SHP77 (cell line): ENCODE measurements around the gene JPT2.
"Not testable (repeated sequence)": the region's sequence is repeated elsewhere in the genome, so short reads cannot be mapped to it uniquely, and the experiment has no call there.

Experiments used
- DNase-seq, 2 experiments: peaks; one replicate each; lab custom pipeline; 2025; lab: John Stamatoyannopoulos, UW

JPT2 gene

DNA sequence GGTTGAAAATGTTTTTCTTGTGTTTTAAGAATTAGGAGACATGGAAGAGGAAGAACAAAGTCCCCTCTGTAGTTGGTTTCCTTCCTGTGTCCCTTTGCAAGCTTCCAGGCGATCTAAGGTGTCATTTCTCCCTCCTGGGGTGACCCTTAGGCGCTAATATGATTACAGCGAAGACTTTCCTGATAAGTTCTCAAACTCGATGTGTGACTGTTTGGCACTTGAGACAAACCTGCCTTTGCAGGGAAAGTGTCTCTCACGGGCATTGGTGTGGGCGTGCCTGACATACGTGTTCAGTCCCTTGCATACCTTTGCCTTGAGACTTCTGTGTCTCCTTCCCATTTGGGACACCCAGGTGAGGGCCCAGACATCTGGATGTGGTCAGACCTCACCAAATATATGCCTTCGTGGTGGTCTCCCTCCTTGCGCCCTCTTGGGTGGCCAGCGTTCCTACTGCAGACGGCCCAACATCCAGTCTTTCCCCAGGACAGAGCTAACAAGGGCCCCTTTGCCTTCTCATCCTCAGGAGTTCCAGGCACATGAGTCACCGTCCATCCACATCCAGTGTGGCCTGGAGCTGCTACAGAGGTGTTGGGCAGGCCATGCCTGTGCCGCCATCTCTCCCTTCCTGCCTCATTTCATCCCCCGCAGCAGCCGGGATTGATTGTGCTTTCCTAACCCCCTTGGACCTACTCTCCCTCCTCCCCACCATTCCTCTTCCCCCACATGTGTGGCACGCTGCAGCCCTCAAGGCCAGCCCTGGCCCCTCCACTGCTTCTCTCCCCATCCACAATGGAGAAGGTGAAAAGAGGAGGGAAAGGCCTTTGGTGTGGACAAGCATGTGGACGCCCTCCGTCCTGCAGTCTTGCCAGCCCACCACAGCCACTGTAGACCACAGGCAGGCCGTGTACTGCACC, 3.1 kb upstream of the JPT2 start:
- no peak for DNase-seq

DNA sequence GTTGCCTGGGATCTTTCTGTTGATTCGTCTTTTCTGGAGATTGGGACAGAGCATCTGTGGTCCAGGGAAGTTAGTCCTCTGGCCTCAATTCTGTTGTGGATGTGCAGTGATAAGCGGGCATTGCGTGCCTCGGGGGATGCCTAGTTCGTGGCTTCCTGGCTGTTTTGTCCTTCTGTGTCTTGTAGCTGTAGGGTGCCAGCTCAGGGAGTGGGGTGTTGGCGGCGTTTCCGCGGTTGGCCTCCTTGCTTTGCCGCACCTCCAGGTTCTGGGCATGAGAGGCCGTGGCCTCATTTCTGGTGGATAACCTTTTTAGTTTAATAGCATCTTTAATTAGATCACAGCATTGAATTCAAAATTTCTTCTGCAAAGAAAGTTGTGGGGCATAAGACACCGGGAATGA, 1.4 kb upstream of the JPT2 start:
- DNase-seq: no peak

DNA sequence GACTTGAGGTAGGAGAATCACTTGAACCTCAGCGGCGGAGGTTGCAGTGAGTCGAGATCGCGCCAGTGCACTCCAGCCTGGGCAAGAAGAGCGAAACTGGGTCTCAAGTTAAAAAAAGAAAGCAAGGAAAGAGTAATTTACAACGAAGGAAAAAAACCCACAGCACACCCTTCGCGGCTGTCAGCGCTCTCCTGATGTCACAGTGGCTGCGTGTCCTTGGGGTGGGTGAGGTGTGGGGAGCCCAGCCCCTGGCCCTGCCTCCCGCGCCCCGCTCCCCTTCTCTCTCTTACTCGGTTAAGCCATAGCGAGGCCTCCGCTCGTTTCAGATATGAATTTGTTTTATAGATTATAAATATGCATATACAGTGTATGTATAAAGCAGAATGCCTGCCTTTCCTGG, 740 bp upstream of the JPT2 start:
- no peak for DNase-seq

DNA sequence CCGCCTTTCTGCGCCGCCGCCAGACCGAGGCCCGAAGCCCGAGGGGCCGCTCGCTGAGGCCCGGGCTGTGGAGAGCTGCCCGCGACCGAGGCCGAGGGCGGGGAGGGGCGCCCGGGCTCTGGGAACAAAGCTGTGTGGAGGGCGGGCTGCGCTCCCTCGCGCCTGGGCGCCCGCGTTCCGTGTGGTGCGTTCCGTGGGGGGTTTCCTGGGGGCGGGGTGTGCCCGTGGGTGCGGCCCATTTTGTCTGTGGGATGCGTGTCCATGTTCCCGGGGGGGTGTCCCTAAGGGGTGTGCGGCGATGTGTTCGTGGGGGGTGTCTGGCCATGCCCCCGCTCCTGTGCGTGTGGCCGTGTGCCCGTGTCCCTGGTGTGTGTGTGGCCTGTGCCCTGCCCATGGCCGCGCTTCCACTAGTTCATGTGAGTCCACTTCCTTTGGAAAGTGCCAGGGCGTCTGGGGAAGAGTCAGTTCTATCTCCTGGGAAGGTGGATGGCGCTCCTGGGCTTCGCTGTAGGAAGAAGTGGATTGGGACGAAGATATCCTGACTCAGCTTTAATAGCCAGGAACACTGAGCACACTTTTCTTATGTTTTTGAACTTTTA, 520 bp downstream of the JPT2 start:
- DNase-seq: peak in 1 of 2 experiments; percentile 19

DNA sequence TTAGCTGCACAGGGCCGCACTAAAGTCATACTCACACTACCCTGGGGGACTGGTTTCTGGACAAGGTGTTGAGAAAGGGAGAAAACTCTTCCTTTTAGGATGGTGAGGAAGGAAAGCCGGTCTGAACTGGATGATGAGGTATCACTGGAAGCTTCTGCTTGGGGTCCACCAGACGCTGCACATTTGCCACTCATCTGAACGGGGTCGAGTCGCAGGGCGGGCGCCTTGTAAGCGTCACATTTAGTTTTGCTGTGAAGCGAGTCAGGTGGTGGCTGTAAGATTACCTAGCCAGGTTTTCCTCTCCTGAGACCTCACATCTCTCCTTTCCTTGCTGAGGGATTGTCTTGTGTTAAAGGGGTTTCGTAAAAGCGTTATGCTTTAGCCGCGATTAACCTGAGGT, 2.3 kb downstream of the JPT2 start:
- DNase-seq: no peak

DNA sequence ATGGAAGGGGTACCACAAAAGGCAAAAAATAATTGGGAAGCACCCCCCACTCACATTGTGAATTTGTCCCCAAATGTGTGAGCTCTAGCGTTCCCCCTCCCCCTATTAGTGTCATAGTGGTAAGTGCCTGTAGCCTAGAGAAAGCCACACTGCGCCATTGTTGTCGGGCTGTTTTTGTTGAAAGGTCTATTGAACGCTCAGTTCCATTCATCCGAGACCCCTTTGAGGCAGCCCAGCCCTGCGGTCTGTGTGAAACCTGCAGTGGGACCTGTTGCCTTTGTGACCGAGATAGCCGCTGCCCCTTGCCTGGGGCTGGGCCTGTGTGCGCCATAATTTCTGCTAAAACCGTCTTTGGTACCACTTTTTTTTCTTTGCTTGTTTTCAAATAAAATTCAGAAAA, 3.0 kb downstream of the JPT2 start:
- DNase-seq: no peak

DNA sequence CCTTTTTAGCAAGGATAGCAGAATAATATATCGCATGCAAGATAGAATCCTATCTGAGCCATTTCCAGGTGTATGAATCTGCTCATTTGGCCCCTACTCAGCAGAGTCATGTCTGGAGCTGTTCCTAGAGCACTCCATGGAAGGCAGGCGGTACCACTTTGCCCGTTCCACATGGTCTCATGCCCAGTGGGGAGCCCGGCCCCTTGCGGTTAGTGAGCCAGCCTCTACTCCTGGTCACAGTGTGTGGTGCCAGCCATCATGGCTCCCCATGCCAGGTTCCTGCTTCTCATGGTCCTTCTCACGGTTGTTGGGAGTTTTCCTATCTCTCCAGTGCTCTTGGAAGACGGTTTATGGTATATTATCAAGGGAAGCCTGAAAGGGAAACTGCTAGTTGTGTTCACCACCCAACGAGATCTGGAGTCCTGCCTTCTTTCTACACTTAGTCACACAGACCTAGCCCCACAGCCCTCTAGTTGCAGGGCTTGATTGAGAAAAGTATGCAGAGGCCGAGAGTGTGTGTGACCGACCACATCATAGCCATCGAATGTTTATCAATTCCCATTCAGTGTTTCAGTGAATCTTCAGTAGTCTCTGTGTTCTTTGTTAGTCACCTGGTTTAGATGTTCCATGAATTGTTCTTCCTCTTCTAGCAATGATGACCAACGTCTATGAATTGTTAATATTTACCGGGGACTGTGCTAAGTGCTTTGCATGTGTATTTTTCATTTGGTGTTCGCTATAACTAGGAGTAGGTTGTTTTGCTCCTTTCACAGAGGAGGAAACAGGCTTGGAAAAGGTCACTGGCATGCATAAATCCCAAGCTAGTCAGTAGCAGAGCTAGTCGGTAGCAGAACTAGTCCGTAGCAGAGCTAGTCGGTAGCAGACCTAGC, 9.6 kb downstream of the JPT2 start:
- DNase-seq: no peak

DNA sequence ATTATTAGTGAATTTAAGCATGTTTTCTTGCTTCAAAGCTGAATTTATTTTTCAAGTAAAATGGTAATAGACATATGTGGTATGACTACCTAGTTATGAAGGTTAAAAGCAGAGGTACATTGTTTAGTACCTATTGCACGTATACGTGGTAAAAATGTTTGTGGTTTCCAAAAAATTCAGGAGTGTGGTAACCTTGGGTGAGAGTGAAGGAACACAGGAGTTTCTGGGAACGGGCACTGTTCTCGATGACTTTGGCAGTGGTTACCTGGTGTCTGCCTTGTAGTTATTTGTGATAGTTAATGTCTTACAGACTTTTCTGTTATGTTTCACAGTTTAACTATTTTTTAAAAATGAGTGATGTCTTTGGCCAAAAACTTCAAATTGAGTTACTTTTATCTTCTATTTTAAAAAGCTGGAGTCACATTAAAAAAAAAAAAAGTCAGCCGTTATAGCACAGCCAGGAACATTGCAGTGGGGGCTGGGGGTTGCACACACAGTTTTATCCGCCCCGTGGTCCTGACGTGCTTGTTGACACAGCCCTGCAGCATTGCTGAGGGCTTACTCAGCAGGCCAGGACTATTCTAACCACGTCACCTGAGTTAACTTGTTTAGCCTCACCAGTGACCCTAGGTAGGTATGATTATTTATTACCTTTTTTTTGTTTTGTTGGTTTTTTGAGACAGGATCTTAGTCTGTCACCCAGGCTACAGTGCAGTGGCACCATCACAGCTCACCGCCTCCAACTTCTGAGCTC, 10.9 kb downstream of the JPT2 start:
- no peak for DNase-seq

DNA sequence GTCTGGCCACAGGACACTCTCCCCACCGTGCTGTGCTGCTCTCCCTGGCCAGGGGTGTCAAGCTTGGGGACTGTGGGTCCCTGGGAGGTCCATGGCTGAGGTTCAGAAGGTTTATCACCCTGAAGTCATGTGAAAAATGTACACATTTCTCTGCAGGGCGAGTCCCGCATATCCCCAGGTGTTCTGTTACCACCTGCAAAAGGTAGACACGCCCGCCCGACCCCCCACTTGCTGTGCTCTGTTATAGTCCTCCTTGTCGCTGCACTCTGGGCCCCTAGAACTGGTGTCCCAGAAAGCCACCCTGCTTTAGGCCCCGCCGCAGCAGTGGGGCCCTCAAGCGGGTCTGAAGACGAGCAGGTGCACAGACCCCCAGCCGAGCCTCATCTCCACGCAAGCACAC, 11.8 kb downstream of the JPT2 start:
- no peak for DNase-seq

DNA sequence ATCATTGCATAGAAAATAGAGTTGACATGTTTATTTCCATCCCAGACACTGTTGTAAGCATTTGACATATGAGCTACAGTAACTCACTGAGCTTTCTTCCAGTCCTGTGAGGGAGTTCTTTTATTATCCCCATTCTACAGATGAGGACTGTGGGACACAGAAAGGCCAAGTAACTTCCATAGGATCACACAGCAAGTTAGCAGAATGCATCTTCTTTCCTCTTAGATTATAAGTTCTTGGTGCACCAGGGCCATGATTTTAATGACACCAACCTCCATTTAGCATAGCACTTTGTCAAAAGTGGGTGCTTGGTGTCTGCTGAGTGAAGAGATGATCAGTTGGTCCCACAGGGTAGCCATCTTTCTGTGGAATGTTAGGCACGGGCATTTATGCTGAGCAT, 12.7 kb downstream of the JPT2 start:
- no peak for DNase-seq

DNA sequence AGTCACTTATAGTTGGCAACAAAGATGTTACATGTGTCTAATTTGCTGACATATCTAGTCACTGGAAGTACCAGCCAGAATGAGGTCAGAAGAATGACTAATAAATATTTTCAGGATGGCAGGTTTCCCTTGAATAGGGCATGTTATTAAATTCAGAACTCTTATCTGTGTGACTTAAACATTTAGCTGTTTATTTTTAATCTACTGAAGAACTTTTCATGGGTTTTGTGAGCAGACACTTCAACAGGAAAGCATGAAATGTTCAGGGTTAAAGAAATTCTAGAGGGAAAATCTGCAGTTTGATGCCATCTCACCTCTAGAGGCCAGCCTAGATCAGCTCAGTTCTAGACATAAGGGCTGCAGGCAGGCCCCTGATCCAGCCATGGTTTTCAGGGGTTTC, 13.2 kb downstream of the JPT2 start:
- no peak for DNase-seq

DNA sequence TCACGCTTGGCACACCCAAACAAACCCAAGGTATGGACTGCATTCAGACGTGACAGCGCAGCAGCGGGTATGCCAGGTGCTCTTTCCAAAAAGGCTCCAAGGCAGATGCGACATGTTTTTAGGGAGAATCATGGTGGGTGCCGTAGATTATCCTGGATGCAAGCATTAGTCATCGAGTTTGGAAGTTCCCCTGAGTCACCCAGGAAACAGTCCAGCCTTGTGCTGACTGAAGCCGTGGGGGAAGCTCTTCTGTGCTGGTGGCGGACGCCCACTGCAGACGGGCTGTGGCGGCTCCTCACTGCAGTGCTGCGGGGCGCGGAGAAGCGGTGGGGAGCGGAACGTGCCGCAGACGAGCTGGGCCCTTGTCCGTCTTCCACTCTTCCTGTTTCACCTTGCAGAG, 13.9 kb downstream of the JPT2 start:
- DNase-seq: no peak

DNA sequence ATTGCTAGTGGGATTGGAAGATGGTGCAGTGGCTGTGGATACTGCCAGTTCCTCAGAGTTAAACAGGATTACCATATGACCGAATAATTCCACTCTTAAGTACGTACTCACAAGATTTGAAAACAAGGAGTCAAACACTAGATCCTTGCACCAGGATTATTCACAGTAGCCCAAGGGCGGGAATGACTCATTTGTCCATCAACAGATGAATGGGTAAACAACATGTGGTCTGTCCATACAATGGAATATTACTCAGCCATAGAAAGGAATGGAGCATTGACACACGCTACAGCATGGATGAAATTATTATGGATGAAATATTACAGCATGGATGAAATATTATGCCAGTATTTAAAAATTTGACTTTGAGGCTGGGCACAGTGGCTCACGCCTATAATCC, 18.8 kb downstream of the JPT2 start:
- no peak for DNase-seq

DNA sequence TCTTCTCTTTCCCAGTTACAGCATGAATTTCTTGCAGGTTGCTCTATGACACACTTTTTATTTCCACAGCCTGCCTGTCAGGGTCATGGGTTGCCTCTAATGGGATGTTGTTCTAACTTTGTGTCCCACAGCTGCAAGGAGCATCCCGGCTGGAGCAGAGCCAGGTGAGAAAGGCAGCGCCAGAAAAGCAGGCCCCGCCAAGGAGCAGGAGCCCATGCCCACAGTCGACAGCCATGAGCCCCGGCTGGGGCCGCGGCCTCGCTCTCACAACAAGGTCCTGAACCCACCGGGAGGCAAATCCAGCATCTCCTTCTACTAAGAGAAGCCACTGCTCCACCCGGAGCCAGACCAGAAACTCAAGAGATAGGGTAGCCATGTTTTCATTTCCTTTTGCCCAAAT, 20.6 kb downstream of the JPT2 start:
- DNase-seq: no peak

DNA sequence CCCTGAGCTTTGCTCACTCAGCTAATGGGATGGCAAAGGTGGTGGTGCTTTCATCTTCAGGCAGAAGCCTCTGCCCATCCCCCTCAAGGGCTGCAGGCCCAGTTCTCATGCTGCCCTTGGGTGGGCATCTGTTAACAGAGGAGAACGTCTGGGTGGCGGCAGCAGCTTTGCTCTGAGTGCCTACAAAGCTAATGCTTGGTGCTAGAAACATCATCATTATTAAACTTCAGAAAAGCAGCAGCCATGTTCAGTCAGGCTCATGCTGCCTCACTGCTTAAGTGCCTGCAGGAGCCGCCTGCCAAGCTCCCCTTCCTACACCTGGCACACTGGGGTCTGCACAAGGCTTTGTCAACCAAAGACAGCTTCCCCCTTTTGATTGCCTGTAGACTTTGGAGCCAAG, 22.2 kb downstream of the JPT2 start:
- DNase-seq: no peak

DNA sequence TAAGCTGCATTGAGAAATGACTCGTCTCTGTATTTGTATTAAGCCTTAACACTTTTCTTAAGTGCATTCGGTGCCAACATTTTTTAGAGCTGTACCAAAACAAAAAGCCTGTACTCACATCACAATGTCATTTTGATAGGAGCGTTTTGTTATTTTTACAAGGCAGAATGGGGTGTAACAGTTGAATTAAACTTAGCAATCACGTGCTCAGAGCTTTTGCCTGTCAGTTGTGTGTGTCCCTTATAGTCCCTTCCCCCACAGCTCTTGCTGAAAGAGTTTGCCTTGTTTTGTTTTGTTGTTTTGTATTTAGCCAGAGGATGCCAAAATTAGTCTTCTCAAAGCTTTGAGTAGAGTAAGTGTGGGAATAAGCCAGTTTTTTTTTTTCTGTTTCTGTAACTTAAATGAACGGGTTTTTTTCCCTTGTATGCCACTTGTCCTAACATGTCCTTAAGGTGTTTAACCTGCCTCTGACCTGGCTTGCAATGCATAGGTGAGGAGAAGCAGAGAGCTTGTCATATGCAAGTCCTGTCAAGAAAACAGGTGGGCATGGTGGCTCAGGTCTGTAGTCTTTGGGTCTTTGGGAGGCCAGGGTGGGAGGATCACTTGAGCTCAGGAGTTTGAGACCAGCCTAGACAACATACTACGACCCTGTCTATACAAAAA, 23.3 kb downstream of the JPT2 start:
- no peak for DNase-seq

DNA sequence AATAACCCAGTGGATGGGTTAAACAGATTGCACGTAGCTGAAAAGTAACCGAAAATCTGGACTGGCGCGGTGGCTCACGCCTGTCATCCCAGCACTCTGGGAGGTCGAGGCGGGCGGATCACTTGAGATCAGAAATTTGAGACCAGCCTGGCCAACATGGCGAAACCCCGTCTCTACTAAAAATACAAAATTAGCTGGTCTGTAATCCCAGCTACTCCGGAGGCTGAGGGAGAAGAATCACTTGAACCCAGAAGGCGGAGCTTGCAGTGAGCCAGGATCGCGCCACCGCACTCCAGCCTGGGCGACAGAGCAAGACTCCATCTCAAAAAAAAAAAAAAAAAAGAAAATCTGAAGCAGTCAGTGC, 27.2 kb downstream of the JPT2 start:
- not testable (repeated sequence) for DNase-seq

DNA sequence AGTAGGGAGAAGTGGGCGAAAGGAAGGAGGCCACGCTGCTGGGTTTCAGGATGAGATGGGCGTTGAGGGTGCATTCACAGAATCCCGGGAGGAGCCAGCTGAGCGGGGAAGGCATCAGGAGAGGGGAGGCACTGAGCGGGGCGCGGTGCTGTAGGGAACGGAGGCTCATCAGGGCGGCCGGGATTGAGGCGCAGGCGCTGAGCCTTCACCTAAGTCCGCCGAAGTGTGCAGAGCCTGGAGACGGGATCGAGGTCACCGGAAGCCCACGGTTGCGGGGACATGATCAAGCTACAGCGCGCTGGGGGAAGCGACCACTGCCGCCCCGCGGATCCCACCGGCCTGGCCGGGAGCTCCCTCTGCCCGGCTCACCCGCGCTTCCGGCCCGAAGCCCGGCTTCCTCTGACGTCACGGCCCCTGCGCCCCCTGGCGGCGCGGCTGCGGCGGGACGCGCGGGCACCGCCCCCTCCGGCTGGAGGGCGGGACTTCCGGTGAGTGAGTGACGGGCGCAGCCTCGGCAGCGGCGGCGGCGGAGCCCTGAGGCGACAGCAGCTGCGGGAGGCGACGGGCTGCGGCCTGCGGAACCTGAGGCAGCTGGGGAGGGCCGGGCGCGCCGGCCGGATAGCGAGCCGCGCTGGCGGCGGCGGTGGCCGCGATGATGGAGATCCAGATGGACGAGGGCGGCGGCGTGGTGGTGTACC, 27.8 kb downstream of the JPT2 start, which contains the start of gene MAPK8IP3:
Gene MAPK8IP3, plus strand, starts transcription at position 508 of the 698 bp plus-strand sequence. Its CDS starts 145 bp downstream, at position 653.
- DNase-seq: peak; percentile 81 to 89

DNA sequence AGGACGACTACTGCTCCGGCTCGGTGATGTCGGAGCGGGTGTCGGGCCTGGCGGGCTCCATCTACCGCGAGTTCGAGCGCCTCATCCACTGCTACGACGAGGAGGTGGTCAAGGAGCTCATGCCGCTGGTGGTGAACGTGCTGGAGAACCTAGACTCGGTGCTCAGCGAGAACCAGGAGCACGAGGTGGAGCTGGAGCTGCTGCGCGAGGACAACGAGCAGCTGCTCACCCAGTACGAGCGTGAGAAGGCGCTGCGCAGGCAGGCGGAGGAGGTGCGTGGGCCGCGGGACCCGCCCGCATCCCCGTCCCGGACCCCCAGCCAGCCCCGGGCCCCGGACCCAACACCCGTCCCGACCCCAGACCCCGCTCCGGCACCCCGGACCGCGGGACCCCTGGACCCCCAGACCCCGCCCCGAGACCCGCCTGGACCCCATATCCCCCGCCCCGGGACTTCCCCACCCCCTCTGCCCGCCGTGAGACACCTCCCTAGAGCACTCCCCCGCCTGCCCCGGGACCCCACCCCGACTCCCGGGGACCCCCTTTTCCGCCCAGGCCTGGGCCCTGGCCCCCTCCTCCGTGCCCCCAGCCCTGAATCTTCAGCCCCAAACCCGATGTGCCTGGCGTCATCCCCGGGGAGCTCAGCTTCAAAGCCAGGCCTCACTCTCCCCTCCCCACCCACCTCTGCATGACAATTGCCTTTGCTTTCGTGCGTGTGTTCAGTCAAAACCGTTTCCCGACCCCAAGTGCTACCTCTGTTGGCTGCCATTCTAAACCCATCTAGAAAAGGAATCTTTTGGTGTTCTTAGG, 28.5 kb downstream of the JPT2 start:
- peak in 1 of 2 experiments; percentile 17 for DNase-seq
